GM12865 (cell line): ENCODE measurements around the gene MSGN1.
A peak's percentile ranks its signal among the peaks of the same experiment; 100 is the strongest.
"Not testable (repeated sequence)": the region's sequence is repeated elsewhere in the genome, so short reads cannot be mapped to it uniquely, and the experiment has no call there.

ENCODE experiments used
- DNase-seq: peaks from one replicate; pipeline ENCODE4 v3.0.0; 2010; ENCODE audit warnings: low read depth
- H3K4me3 ChIP-seq: 2 replicates; pipeline ENCODE4 v1.5.1; 2011; ENCODE audit warnings: mild to moderate bottlenecking, low read depth, low read length, control low read depth
- CTCF ChIP-seq: IDR thresholded peaks from 2 replicates; pipeline ENCODE4 v1.5.1; 2011; ENCODE audit warnings: low read length, control low read depth, low read depth, inconsistent platforms; ENCODE audit not compliant: insufficient read depth; ENCODE audit errors: missing control alignments

The MSGN1 gene

GRCh38 chr2:17822445-17823117 lies 6.3 kb downstream of the MSGN1 start:
- no peak for TF ChIP-seq CTCF
- DNase-seq = peak; percentile 43
- no peak overlapping the region for H3K4me3 ChIP-seq

GRCh38 chr2:17823646-17824045 lies 7.4 kb downstream of the MSGN1 start:
- H3K4me3 ChIP-seq = not testable (repeated sequence)
- DNase-seq = peak; percentile 38

- no peak overlapping the region for H3K4me3 ChIP-seq
- no peak for DNase-seq
- TF ChIP-seq CTCF = no peak
Measured at GRCh38 chr2:17827316-17827715, 11.1 kb downstream of the MSGN1 start.

GRCh38 chr2:17827785-17828184 lies 11.5 kb downstream of the MSGN1 start:
- TF ChIP-seq CTCF = no peak
- DNase-seq = no peak
- no peak overlapping the region for H3K4me3 ChIP-seq

- H3K4me3 ChIP-seq = peak overlapping the region; percentile 29; the same call in 1 of the 2 replicates
- DNase-seq = peak; percentile 63
- peak; percentile 86 for TF ChIP-seq CTCF
Measured at GRCh38 chr2:17830053-17831034, 14.1 kb downstream of the MSGN1 start.

- H3K4me3 ChIP-seq = no peak overlapping the region
- no peak for TF ChIP-seq CTCF
- no peak for DNase-seq
Measured at GRCh38 chr2:17835516-17835915, 19.3 kb downstream of the MSGN1 start.

GRCh38 chr2:17839959-17840358 lies 23.7 kb downstream of the MSGN1 start:
- H3K4me3 ChIP-seq = no peak overlapping the region
- no peak for TF ChIP-seq CTCF
- no peak for DNase-seq
